B cell (primary cell): ENCODE data around the gene DPYD.

Experiments
- EZH2 ChIP-seq: IDR thresholded peaks from 2 replicates; pipeline ENCODE4 v1.6.1; 2012; ENCODE audit warnings: borderline replicate concordance, low read depth, mild to moderate bottlenecking, moderate library complexity, low read length; ENCODE audit not compliant: insufficient read depth, poor library complexity, severe bottlenecking
- TF ChIP-seq, protein P1 (sequence below): fragments of 200-600 bp; IDR thresholded peaks from one replicate; pipeline ENCODE4 v1.8.0; 2022; ENCODE audit warnings: antibody characterized with exemption, mild to moderate bottlenecking

GRCh38 chr1:97812076-97812475 is 108.8 kb downstream of the DPYD start:
- TF ChIP-seq, protein P1, sequence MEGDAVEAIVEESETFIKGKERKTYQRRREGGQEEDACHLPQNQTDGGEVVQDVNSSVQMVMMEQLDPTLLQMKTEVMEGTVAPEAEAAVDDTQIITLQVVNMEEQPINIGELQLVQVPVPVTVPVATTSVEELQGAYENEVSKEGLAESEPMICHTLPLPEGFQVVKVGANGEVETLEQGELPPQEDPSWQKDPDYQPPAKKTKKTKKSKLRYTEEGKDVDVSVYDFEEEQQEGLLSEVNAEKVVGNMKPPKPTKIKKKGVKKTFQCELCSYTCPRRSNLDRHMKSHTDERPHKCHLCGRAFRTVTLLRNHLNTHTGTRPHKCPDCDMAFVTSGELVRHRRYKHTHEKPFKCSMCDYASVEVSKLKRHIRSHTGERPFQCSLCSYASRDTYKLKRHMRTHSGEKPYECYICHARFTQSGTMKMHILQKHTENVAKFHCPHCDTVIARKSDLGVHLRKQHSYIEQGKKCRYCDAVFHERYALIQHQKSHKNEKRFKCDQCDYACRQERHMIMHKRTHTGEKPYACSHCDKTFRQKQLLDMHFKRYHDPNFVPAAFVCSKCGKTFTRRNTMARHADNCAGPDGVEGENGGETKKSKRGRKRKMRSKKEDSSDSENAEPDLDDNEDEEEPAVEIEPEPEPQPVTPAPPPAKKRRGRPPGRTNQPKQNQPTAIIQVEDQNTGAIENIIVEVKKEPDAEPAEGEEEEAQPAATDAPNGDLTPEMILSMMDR = no peak
- TF ChIP-seq EZH2 = no peak
